WTC11 (cell line): ENCODE data around the gene FAM193B. TPM values are rescaled to one million over a fixed set of nuclear protein-coding genes. Genes with fewer than 3 reads are reported as not detected.

ENCODE experiments used
- ATAC-seq: fragments of 200-7000 bp; cut with Tn5 transposase; 2 replicates; pipeline ENCODE4 v1.10.0; 2021; ENCODE audit warnings: mild to moderate bottlenecking, moderate library complexity
- CTCF ChIA-PET: fragments of 300-600 bp; sonication (Branson Sonifier 250); formaldehyde crosslinking; loops from one replicate; lab custom pipeline; 2021; ENCODE audit warnings: antibody characterized with exemption; lab: Charles Lee
- POLR2A ChIA-PET: fragments of 350-600 bp; sonication (Branson Sonifier 250); formaldehyde crosslinking; loops from one replicate; lab custom pipeline; 2021; ENCODE audit warnings: antibody characterized with exemption; lab: Charles Lee
- DNase-seq: peaks from one replicate; pipeline ENCODE4 v3.0.0; 2021; ENCODE audit warnings: low spot score
- H3K27ac Mint-ChIP-seq: 2 replicates; pipeline ENCODE4 v1.8.0; 2021; ENCODE audit warnings: mixed read lengths
- H3K27me3 Mint-ChIP-seq: 2 replicates; pipeline ENCODE4 v1.8.0; 2021; ENCODE audit warnings: low read depth, mild to moderate bottlenecking, moderate library complexity, mixed read lengths
- H3K36me3 Mint-ChIP-seq: 2 replicates; pipeline ENCODE4 v1.8.0; 2021; ENCODE audit warnings: mixed read lengths
- H3K4me1 Mint-ChIP-seq: 2 replicates; pipeline ENCODE4 v1.8.0; 2022; ENCODE audit warnings: mixed read lengths
- H3K4me3 Mint-ChIP-seq: 2 replicates; pipeline ENCODE4 v1.8.0; 2021; ENCODE audit warnings: mild to moderate bottlenecking, moderate library complexity, mixed read lengths
- H3K9me3 Mint-ChIP-seq: 2 replicates; pipeline ENCODE4 v1.8.0; 2021; ENCODE audit warnings: mixed read lengths
- ATF2 ChIP-seq: sonication (generic); formaldehyde crosslinking; IDR thresholded peaks from 2 replicates; pipeline ENCODE4 v1.8.1; 2022; ENCODE audit warnings: low read depth, missing genetic modification reagents, borderline replicate concordance
- CTCF ChIP-seq: fragments of 200-600 bp; IDR thresholded peaks from 2 replicates; pipeline ENCODE4 v1.8.0; 2022; ENCODE audit warnings: antibody characterized with exemption
- ELF4 ChIP-seq: sonication (generic); formaldehyde crosslinking; IDR thresholded peaks from 2 replicates; pipeline ENCODE4 v1.8.1; 2022; ENCODE audit warnings: low read depth, mild to moderate bottlenecking, moderate library complexity, missing genetic modification reagents
- EMX1 ChIP-seq: fragments of 250-450 bp; sonication (Bioruptor Pico); IDR thresholded peaks from 2 replicates; pipeline ENCODE4 v1.8.0; 2021; ENCODE audit warnings: mild to moderate bottlenecking
- IRF1 ChIP-seq: sonication (generic); formaldehyde crosslinking; IDR thresholded peaks from 2 replicates; pipeline ENCODE4 v1.8.0; 2023; ENCODE audit warnings: missing genetic modification reagents
- JUN ChIP-seq: sonication (generic); formaldehyde crosslinking; IDR thresholded peaks from 2 replicates; pipeline ENCODE4 v1.8.0; 2023; ENCODE audit warnings: mild to moderate bottlenecking, missing genetic modification reagents
- MLX ChIP-seq: sonication (generic); formaldehyde crosslinking; IDR thresholded peaks from 2 replicates; pipeline ENCODE4 v1.8.1; 2023; ENCODE audit warnings: mild to moderate bottlenecking, missing genetic modification reagents, moderate library complexity
- PRRX2 ChIP-seq: fragments of 250-450 bp; sonication (Bioruptor Pico); IDR thresholded peaks from 2 replicates; pipeline ENCODE4 v1.8.0; 2021; ENCODE audit warnings: mild to moderate bottlenecking
- RORB ChIP-seq: fragments of 250-450 bp; sonication (Bioruptor Pico); IDR thresholded peaks from 2 replicates; pipeline ENCODE4 v1.9.0; 2021; ENCODE audit warnings: mild to moderate bottlenecking
- SMAD4 ChIP-seq: sonication (generic); formaldehyde crosslinking; IDR thresholded peaks from 2 replicates; pipeline ENCODE4 v1.8.0; 2022; ENCODE audit warnings: mild to moderate bottlenecking, missing genetic modification reagents
- SOX15 ChIP-seq: fragments of 250-450 bp; sonication (Bioruptor Pico); IDR thresholded peaks from 2 replicates; pipeline ENCODE4 v1.9.0; 2021; ENCODE audit warnings: mild to moderate bottlenecking
- USF1 ChIP-seq: sonication (generic); formaldehyde crosslinking; IDR thresholded peaks from 2 replicates; pipeline ENCODE4 v1.8.0; 2022; ENCODE audit warnings: mild to moderate bottlenecking, missing genetic modification reagents
- USF2 ChIP-seq: sonication (generic); formaldehyde crosslinking; IDR thresholded peaks from 2 replicates; pipeline ENCODE4 v1.8.1; 2023; ENCODE audit warnings: mild to moderate bottlenecking, missing genetic modification reagents, moderate library complexity
- ZBTB21 ChIP-seq: sonication (generic); formaldehyde crosslinking; IDR thresholded peaks from 2 replicates; pipeline ENCODE4 v1.8.1; 2023; ENCODE audit warnings: mild to moderate bottlenecking, missing genetic modification reagents, borderline replicate concordance
- ZNF138 ChIP-seq: sonication (generic); formaldehyde crosslinking; conservative IDR thresholded peaks from 2 replicates; pipeline ENCODE4 v1.8.1; 2022; ENCODE audit warnings: mild to moderate bottlenecking, moderate library complexity, missing genetic modification reagents
- ZNF396 ChIP-seq: fragments of 250-450 bp; sonication (Bioruptor Pico); IDR thresholded peaks from 2 replicates; pipeline ENCODE4 v1.8.0; 2021; ENCODE audit warnings: mild to moderate bottlenecking, moderate library complexity, borderline replicate concordance
- ZNF532 ChIP-seq: fragments of 250-450 bp; sonication (Bioruptor Pico); IDR thresholded peaks from 2 replicates; pipeline ENCODE4 v1.9.0; 2021; ENCODE audit warnings: mild to moderate bottlenecking, borderline replicate concordance
- total RNA-seq: library from RNA; stranded (reverse); gene quantifications from 3 replicates; pipeline ENCODE4 v1.2.3, GENCODE V29; 2021

The FAM193B gene
- total RNA-seq, 1 experiment from 2014 or later, result 101 TPM

GRCh38 chr5:177487975-177488374 is 66.4 kb downstream of the FAM193B start:
- TF ChIP-seq ATF2 (CRISPR knock-in tag) (no peak), ELF4 (no peak), PRRX2 (CRISPR knock-in tag) (no peak), JUN (CRISPR knock-in tag) (no peak), ZNF532 (CRISPR knock-in tag) (no peak), ZNF396 (CRISPR knock-in tag) (no peak), MLX (CRISPR knock-in tag) (no peak), ZNF138 (CRISPR knock-in tag) (no peak), USF2 (CRISPR knock-in tag) (no peak), CTCF (no peak), ZBTB21 (CRISPR knock-in tag) (no peak), SOX15 (CRISPR knock-in tag) (no peak), EMX1 (CRISPR knock-in tag) (no peak)
- DNase-seq (no peak), ATAC-seq (no peak)
- H3K4me3 Mint-ChIP-seq, result no peak overlapping the region
- CTCF ChIA-PET, result interaction anchor here (2.5 to 11.2 kb wide), 3 partner anchors 10 to 13 kb away, joined by 19 to 230 read pairs (median 26); partner anchors contain the start of genes DBN1 and PDLIM7
- peaks cover 60% of the 10 kb centered on the region for H3K36me3 Mint-ChIP-seq
- no peak overlapping the region for H3K27ac Mint-ChIP-seq
- H3K9me3 Mint-ChIP-seq, result no peaks in the 10 kb centered on the region
- POLR2A ChIA-PET, result interaction anchor here (1.7 to 2.0 kb wide), 2 partner anchors 10 to 13 kb away, joined by 5 to 8 read pairs; partner anchors contain the start of gene PDLIM7
- H3K27me3 Mint-ChIP-seq, result no peaks in the 10 kb centered on the region
- peaks cover 11% of the 10 kb centered on the region for H3K4me1 Mint-ChIP-seq

GRCh38 chr5:177487144-177487543 is 67.2 kb downstream of the FAM193B start:
- ATAC-seq, result no peak
- no peaks in the 10 kb centered on the region for H3K27me3 Mint-ChIP-seq
- ChIA-PET POLR2A (no interaction called here), CTCF (interaction anchor here (0.6 to 3.3 kb wide), 3 partner anchors 9 to 172 kb away, joined by 3 to 26 read pairs (median 5); no protein-coding TSS in a partner anchor)
- TF ChIP-seq IRF1 (CRISPR knock-in tag) (no peak), RORB (CRISPR knock-in tag) (no peak), SMAD4 (CRISPR knock-in tag) (no peak), USF2 (CRISPR knock-in tag) (peak; percentile 63), USF1 (peak; percentile 34; the same call in 1 of the 2 replicates)
- no peak for DNase-seq
- no peak overlapping the region for H3K4me3 Mint-ChIP-seq
- peaks cover 56% of the 10 kb centered on the region for H3K36me3 Mint-ChIP-seq
- H3K4me1 Mint-ChIP-seq, result peaks cover 6% of the 10 kb centered on the region
- no peak overlapping the region for H3K27ac Mint-ChIP-seq
- no peaks in the 10 kb centered on the region for H3K9me3 Mint-ChIP-seq
